Right lobe of liver (tissue), 4 donors: Measurements from ENCODE around the gene RHEX.

Experiments used
- CTCF ChIP-seq, 4 donors: fragments of 200-600 bp in 3 of 4; fragments of 450-650 bp in 1 of 4; IDR thresholded peaks; one replicate each; pipeline versions ENCODE4 v1.5.1 to v1.8.0; 2016 to 2022; ENCODE audit warnings: antibody characterized with exemption in 4 of 4, mild to moderate bottlenecking in 2 of 4
- POLR2A ChIP-seq: fragments of 450-650 bp; IDR thresholded peaks from one replicate; pipeline ENCODE4 v1.6.1; 2017; ENCODE audit warnings: antibody characterized with exemption, mild to moderate bottlenecking
- donor health status: DM: no; HTN: no; CAD: no.
- donor health status: DM: no; HTN: no; CAD: no.
- donor health status: DM: no; HTN: yes; CAD: no.

GRCh38 chr1:206006946-206007345 is 46.0 kb upstream of the RHEX start:
- TF ChIP-seq CTCF (IDR thresholded peaks at IDR 0.05): no peak
- no peak for TF ChIP-seq POLR2A
